HG02884 (cell line): ENCODE data around the gene PTPRN2.
"Not testable (repeated sequence)": the region's sequence is repeated elsewhere in the genome, so short reads cannot be mapped to it uniquely, and the experiment has no call there.

ENCODE experiments used
- ATAC-seq: cut with Tn5 transposase; IDR thresholded peaks from one replicate; pipeline ENCODE4 v1.9.1; 2021; ENCODE audit warnings: mild to moderate bottlenecking, moderate library complexity; ENCODE audit not compliant: unreplicated experiment

The PTPRN2 gene

GRCh38 chr7:157981778-157982177, 605.8 kb downstream of the PTPRN2 start:
- ATAC-seq: no peak

GRCh38 chr7:157980774-157981173, 606.8 kb downstream of the PTPRN2 start:
- ATAC-seq: no peak

- ATAC-seq: not testable (repeated sequence)
These were observed 607.3 kb downstream of the PTPRN2 start for GRCh38 chr7:157980341-157980731.

- no peak for ATAC-seq
These were observed 607.8 kb downstream of the PTPRN2 start for GRCh38 chr7:157979636-157980340.

GRCh38 chr7:157978766-157979165, 608.9 kb downstream of the PTPRN2 start:
- no peak for ATAC-seq

- no peak for ATAC-seq
These were observed 609.7 kb downstream of the PTPRN2 start for GRCh38 chr7:157977717-157978496.

GRCh38 chr7:157977306-157977705, 610.3 kb downstream of the PTPRN2 start:
- ATAC-seq: no peak

GRCh38 chr7:157976406-157976805, 611.2 kb downstream of the PTPRN2 start:
- no peak for ATAC-seq

GRCh38 chr7:157975401-157976372, 611.9 kb downstream of the PTPRN2 start:
- ATAC-seq: no peak

- ATAC-seq: no peak
These were observed 612.9 kb downstream of the PTPRN2 start for GRCh38 chr7:157974678-157975230.

GRCh38 chr7:157973971-157974677, 613.5 kb downstream of the PTPRN2 start:
- no peak for ATAC-seq

- no peak for ATAC-seq
These were observed 614.7 kb downstream of the PTPRN2 start for GRCh38 chr7:157972914-157973313.

GRCh38 chr7:157971501-157971900, 616.1 kb downstream of the PTPRN2 start:
- ATAC-seq: no peak

GRCh38 chr7:157970744-157971143, 616.9 kb downstream of the PTPRN2 start:
- no peak for ATAC-seq

GRCh38 chr7:157969995-157970394, 617.6 kb downstream of the PTPRN2 start:
- no peak for ATAC-seq

- no peak for ATAC-seq
These were observed 621.1 kb downstream of the PTPRN2 start for GRCh38 chr7:157966490-157966889.

GRCh38 chr7:157964521-157964920, 623.1 kb downstream of the PTPRN2 start:
- ATAC-seq: no peak

- no peak for ATAC-seq
These were observed 623.6 kb downstream of the PTPRN2 start for GRCh38 chr7:157964016-157964415.

- no peak for ATAC-seq
These were observed 624.1 kb downstream of the PTPRN2 start for GRCh38 chr7:157963526-157963925.
